GM21367 (cell line): ENCODE measurements around the gene C2CD5.
A peak's percentile ranks its signal among the peaks of the same experiment; 100 is the strongest.

Experiments used
- ATAC-seq: cut with Tn5 transposase; IDR thresholded peaks from one replicate; pipeline ENCODE4 v1.9.1; 2021; ENCODE audit not compliant: unreplicated experiment

The C2CD5 gene

DNA sequence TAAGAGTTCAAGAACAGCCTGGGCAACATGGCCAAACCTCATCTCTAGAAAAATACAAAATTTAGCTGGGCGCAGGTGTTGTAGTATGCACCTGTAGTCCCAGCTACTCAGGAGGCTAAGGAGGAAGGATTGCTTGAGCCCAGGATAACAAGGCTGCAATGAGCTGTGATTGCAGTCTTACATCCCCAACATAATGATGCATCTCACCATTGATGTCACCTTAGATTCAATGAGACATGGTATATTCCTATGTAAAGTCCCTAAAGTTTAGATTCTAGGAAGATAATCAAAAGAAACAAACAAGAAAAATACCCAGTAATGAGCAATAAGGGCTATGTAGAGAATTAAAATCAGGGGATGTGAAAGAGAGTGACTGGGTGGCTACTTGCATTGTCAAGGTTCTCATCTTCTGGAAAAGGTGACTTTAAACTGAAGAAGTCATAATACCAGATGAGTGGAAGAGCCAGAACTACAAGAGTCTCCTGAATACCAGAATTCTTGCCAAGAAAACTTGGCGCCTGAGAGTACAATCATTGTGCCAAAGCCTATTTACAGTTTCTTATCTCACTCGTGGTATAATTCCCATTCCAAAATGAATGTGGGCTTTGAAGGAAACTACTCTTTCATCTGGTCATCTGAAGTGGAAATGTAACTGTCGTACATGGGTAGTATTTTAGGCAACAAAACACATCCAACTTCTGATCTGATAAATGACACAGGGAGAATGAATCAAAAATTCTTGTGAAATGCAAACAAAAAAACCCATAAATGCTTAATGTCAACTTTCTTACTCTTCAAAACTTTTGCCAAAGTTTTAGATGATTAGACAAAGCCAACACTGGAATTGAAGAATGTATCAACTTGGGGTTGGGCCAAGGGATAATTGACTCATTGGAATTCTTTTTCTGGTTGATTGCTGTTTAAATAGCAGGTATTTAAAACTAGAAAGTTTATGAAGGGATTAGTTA lies 128.7 kb downstream of the C2CD5 start:
- ATAC-seq: no peak

DNA sequence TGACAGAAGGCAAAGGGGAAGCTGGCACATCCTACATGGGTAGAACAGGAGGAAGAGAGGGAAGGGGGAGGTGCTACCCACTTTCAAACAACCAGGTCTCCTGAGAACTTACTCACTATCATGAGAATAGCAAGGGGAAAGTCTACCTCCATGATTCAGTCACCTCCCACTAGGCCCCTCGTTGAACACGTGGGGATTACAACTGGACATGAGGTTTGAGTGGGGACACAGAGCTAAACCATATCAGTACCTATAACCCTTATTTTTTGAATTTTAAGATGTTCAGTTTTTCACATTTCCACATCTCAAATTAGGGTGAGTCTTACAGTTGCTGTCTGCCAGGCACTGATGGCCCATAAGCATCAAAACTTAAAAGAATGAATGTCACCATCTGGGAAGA lies 129.6 kb downstream of the C2CD5 start:
- no peak for ATAC-seq

DNA sequence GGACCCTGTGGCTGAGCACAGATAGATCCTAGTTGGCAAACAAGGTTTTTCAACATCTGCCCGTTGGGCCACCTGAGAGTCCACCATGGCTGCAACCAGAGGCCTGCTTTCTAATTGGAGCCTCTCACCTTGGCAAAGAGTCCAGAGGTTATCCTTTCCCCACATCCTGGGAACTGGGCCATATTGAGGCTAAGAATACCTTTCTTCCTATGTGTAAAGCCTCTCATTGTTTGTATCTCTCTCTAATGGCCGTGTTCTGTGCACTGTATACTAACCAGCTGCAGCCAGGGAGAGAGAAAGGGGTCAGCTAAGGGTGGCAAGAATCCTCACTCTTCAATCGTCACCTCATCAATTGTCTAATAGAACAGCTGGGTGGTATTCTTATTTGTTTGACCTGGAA lies 130.8 kb downstream of the C2CD5 start:
- no peak for ATAC-seq

DNA sequence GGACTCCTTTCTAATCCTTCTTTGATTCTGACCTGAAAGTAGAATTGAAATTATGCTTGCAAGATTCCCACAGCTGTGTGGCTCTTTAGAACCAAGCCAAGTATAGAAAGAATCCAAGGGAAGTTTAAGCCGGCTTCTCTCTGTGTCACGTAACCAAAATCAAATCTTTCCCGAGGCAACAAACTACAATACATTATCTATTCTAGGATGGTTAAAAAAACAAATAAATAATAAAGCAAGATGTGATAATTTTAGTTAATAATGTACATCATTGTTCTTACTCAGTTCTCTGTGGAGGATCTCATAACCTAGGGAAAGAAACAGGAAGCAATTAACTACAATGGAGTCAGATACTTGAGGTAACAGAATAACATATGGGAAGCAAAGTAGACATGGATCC lies 131.8 kb downstream of the C2CD5 start:
- ATAC-seq: no peak

DNA sequence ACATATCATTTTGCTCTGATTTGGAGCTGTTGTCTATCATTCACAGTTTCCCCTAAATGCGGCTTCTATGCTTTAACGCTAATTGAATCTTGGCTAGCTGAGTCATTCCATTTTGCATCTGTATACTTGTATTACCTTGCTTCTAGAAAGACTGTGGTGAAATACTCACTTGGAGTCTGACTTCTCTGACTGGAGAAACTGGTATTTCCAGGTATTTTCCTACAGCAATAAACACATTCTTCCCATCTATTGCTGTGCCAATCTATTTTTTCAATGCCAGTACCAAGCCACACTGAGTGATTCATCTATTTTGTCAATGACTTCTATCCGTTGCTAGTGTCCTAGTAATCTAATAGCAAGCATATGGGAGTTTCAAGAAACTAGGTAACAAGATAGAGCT lies 133.9 kb downstream of the C2CD5 start:
- ATAC-seq: no peak

DNA sequence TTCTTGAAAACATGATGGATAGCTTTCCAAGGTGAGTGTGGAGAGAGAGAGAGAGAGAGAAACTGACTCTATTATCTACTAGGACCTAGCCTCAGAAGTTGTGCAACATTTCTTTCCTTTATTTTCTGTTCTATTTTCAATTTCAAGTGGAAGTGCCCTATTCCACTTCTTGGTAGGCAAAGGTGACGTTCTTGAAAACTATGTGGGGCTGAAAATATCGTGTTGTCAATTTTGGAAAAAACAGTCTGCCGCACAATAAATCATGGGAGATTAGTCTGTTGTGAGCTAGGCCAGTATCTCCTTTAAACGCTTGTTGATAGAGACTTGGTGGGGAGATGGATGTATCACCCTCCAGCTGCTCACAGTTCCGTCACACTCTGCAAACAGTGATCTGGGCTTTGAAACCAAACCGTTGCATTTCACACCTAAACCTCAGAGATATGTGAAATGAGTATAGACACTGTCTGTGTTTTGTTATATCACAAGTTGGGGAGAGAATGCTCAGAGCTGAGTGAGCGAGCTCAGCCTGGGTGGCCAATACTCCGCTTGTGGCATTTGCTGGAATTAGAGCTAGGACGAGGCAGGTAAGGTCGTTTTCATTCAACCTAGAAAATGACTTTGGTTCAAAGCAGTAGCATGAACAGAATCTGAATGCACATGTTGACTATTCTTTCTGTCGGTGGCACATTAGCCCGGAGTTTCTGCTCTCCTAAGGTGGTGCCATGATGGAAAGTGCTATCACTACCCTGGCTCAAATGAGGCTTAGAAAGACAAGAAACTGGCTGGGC lies 134.8 kb downstream of the C2CD5 start:
- ATAC-seq: peak; percentile 99

DNA sequence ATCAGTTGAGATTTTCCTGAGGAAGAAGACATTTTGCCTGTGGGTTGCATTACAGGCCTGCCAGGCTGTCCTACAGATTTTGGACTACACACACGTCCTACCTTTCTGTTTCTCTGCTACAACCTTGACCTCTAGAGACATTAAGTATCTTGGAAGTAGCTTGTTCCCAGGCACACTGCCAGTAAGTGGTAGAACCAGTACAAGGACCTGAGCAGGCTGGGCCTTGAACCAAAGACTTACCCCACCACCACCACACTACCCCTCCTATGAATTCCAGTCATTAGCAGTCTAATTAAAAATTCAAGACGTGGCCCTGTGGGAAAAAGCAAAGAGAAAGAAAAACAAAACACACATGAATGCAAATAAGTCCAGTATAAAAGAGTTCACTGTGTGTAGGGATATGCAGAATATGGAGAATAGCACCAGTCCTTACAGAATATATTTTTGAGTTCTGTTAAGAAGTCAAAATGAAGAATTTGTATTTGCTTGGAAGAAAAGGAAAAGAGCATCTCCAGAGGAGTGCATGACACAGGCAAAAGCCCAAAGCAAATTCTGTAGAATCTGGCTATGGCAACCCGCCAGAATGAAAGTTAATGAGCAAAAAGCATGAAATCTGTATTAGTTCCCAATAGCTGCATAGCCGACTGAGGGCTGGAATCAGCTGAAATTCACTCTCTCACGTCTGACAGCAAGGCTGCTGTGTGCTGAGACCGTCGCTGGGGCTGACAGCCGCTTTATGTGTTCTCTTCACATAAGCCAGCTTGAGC lies 135.5 kb downstream of the C2CD5 start:
- no peak for ATAC-seq

DNA sequence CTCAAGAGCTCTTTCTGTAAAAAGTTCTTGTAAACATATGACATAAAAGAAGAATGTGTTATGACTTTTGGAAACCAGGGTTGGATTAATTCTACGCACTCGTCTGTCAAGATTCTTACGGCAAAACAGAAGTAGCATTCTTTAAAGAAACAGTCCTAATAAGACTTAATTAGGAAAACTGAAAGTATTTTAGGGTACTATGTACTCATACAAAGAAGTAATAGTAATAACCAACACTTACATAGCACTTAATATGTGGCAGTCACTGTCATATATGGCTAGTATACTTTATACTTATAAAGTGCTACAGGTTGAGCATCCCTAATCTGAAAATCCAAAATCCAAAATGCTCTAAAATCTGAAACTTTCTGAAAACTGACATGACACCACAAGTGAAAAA lies 136.9 kb downstream of the C2CD5 start:
- ATAC-seq: no peak

DNA sequence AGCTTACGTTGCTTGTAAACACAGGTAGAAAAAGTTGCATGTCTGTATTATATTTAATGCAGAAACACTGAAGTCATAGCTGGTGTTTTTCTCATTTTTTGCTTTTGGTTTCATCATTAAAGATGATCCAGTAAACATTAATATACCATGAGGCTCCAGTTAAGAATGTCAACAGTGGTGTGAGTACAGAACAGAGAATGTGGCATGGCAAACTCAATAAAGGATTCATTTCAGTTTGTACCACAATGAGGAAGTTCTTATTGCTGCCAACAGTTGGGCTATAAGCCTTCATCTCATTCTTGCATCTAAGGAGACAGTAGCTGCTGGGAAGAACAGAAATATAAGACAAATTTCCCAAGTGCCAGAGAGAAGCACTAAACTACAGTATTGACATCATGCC lies 137.7 kb downstream of the C2CD5 start:
- peak; percentile 30 for ATAC-seq

DNA sequence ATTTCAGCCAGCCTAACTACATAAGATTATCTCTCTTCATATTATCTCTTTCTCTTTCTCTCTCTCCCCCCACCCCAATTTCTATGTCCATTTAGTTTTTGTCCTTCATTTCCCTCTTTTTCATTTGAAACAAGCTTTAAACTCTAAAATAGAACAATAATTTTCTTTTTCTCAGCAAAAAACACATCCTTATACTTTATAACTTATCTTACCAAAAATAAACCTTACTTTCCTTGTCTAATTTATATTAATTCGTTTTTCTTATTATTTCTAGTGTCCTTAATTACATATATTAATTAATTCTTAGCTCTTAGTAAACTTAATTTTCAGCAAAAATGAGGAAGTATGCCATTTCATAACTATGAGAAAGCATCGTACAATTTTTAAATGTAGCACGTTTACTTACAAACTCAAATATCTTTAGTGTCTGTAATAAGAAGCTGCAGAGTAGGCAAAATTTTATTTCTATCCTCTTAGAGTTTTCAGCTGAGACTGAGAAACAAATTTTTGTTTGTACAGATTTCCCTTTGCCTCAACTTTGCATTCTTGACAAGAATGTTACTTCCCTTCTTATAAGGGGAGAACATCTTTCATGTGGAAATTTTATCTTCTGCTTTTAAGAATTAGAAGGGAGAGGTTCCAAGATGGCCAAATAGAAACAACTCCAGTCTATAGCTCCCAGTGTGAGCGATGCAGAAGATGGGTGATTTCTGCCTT lies 144.7 kb downstream of the C2CD5 start:
- ATAC-seq: no peak
